ENCODE results near the gene EIF6. TPM values are rescaled to one million over a fixed set of nuclear protein-coding genes. Genes with fewer than 3 reads are reported as not detected.

EIF6 gene
- polyA plus RNA-seq, 1 donor from 2014 or later, result 143 TPM

DNA sequence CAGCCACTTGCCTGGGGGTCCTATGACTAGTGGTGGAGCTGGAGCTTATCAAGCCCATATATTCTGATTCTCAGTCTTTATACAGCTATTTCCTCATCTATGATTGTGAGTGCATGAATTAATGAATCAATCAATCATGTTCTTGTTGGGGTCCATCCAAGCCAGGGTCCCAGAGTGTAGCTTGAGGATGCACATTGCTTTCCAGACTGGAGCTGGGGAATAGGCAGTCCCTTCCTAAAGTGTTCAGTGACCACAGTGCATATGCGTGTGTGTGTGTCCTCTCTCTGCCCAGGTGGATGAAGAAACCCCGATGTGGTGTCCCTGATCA is 33.0 kb downstream of the EIF6 start:
- Histone ChIP-seq H3K36me3 (ENCODE audit: insufficient read depth, low read length) (peaks cover 7% of the 10 kb centered on the region), H3K9ac (ENCODE audit: low read length) (no peak overlapping the region)

DNA sequence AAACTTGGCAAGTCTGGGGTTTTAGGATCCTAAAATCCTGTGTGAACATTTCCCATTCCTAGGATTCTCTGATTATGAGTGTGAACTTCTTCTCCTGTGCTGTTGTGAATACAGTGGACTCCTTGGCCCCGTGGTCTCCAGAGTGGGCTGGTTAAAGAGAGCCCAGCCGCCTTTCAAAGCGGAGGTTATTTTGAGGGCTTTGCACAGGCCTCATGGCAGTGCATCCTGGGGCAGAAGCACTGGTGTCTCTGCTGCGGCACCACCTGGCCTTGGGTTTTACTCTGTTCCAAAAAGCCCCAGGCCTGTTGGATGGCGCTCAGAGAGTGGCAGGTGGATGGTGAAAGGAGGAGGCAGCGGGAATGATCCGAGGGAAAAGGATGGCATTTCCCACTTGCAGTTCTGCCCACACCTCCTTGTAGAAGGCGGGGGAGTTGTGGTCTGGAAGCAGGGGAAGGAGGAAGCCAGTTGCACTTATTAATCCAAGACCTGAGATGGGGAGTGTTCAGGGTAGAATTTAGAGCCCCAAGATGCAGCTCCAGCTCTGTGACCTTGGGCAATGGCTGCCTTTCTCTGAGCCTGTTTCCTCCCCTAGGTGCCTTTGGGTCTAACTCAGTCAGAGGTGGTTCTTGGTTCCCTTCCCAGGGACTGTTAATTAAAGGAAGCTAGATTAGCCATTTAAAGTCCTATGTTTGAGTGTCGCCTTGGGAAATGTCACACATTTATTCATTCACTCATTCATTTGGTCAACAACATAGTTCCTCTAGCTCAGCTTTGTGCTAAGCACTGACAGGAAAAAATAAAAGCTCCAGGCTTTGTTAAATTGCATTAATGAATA is 35.7 kb downstream of the EIF6 start:
- H3F3A ChIP-seq (ENCODE audit: insufficient read depth, low read length, poor library complexity, severe bottlenecking), result no peaks in the 10 kb centered on the region
- H3K27ac ChIP-seq (ENCODE audit: low read length), result no peak overlapping the region
- H2AFZ ChIP-seq (ENCODE audit: low read depth, low read length), result no peak overlapping the region
- H3K79me2 ChIP-seq (replicated peaks; ENCODE audit: insufficient read depth, low read length), result no peaks in the 10 kb centered on the region
- no peak overlapping the region for H3K9ac ChIP-seq (ENCODE audit: low read length)
- H3K9me2 ChIP-seq (ENCODE audit: insufficient read depth, low read length), result no peaks in the 10 kb centered on the region
- no peaks in the 10 kb centered on the region for H3K27me3 ChIP-seq (ENCODE audit: insufficient read depth, low read depth, low read length)
- TF ChIP-seq EP300 (conservative IDR thresholded peaks at IDR 0.05; ENCODE audit: poor library complexity, severe bottlenecking), result no peak
- no peak for TF ChIP-seq REST (IDR thresholded peaks at IDR 0.05; ENCODE audit: borderline replicate concordance)
- TF ChIP-seq RAD21 (conservative IDR thresholded peaks at IDR 0.05), result no peak
- TF ChIP-seq MXI1 (conservative IDR thresholded peaks at IDR 0.05; ENCODE audit: poor library complexity, severe bottlenecking), result no peak
- TF ChIP-seq SMC3 (conservative IDR thresholded peaks at IDR 0.05; ENCODE audit: poor library complexity), result no peak
- no peak for TF ChIP-seq EZH2 (IDR thresholded peaks at IDR 0.05; ENCODE audit: borderline replicate concordance, insufficient read depth, low read length, poor library complexity, severe bottlenecking)
- TF ChIP-seq TAF1 (IDR thresholded peaks at IDR 0.05; ENCODE audit: low read depth), result no peak
- no peak for TF ChIP-seq POLR2AphosphoS5 (IDR thresholded peaks at IDR 0.05)
- no peak for TF ChIP-seq CTCF (IDR thresholded peaks at IDR 0.05; ENCODE audit: poor library complexity, severe bottlenecking)
- H3K9me3 ChIP-seq (ENCODE audit: low read length), result no peaks in the 10 kb centered on the region
- no peaks in the 10 kb centered on the region for H4K20me1 ChIP-seq (ENCODE audit: insufficient read depth)
- no peak overlapping the region for H3K4me3 ChIP-seq (ENCODE audit: low read length)
- H3K36me3 ChIP-seq (ENCODE audit: insufficient read depth, low read length), result peaks cover 7% of the 10 kb centered on the region
- no peak overlapping the region for H3K4me2 ChIP-seq (ENCODE audit: low read length)

More for the DNA sequence above, 33.0 kb downstream of the EIF6 start:
- Histone ChIP-seq H4K20me1 (ENCODE audit: insufficient read depth) (no peaks in the 10 kb centered on the region), H3K27me3 (ENCODE audit: insufficient read depth, low read depth, low read length) (no peaks in the 10 kb centered on the region), H3K4me3 (ENCODE audit: low read length) (no peak overlapping the region), H2AFZ (ENCODE audit: low read depth, low read length) (no peak overlapping the region), H3F3A (ENCODE audit: insufficient read depth, low read length, poor library complexity, severe bottlenecking) (no peaks in the 10 kb centered on the region), H3K9me2 (ENCODE audit: insufficient read depth, low read length) (no peaks in the 10 kb centered on the region), H3K9me3 (ENCODE audit: low read length) (no peaks in the 10 kb centered on the region), H3K79me2 (replicated peaks; ENCODE audit: insufficient read depth, low read length) (no peaks in the 10 kb centered on the region), H3K27ac (ENCODE audit: low read length) (no peak overlapping the region), H3K4me2 (ENCODE audit: low read length) (no peak overlapping the region)
- TF ChIP-seq TAF1 (IDR thresholded peaks at IDR 0.05; ENCODE audit: low read depth) (no peak), EP300 (conservative IDR thresholded peaks at IDR 0.05; ENCODE audit: poor library complexity, severe bottlenecking) (no peak), POLR2AphosphoS5 (IDR thresholded peaks at IDR 0.05) (no peak), CTCF (IDR thresholded peaks at IDR 0.05; ENCODE audit: poor library complexity, severe bottlenecking) (no peak), MXI1 (conservative IDR thresholded peaks at IDR 0.05; ENCODE audit: poor library complexity, severe bottlenecking) (no peak), SMC3 (conservative IDR thresholded peaks at IDR 0.05; ENCODE audit: poor library complexity) (no peak)

Measured in neural cell (in vitro differentiated cells).